Measurements from ENCODE around the gene NLRP13. TPM values are rescaled to one million over a fixed set of nuclear protein-coding genes. Genes with fewer than 3 reads are reported as not detected.

Gene NLRP13
- total RNA-seq, 1 experiment from 2014 or later, result not detected

- H3K36me3 ChIP-seq (replicated peaks; ENCODE audit: control insufficient read depth, insufficient read depth, low read length), result no peaks in the 10 kb centered on the region
- H3K27me3 ChIP-seq (ENCODE audit: control insufficient read depth, insufficient read depth, low read length), result no peaks in the 10 kb centered on the region
- no peak for DNase-seq
- no peak overlapping the region for H3K4me3 ChIP-seq (ENCODE audit: insufficient read depth, low read depth, low read length)
Observed at GRCh38 chr19:55858969-55859368, 73.2 kb downstream of the NLRP13 start.

GRCh38 chr19:55858401-55858800 is 73.7 kb downstream of the NLRP13 start:
- H3K27me3 ChIP-seq (ENCODE audit: control insufficient read depth, insufficient read depth, low read length), result no peaks in the 10 kb centered on the region
- H3K36me3 ChIP-seq (replicated peaks; ENCODE audit: control insufficient read depth, insufficient read depth, low read length), result no peaks in the 10 kb centered on the region
- DNase-seq, result no peak
- H3K4me3 ChIP-seq (ENCODE audit: insufficient read depth, low read depth, low read length), result no peak overlapping the region

- Histone ChIP-seq H3K4me3 (ENCODE audit: insufficient read depth, low read depth, low read length) (no peak overlapping the region), H3K36me3 (replicated peaks; ENCODE audit: control insufficient read depth, insufficient read depth, low read length) (no peaks in the 10 kb centered on the region), H3K27me3 (ENCODE audit: control insufficient read depth, insufficient read depth, low read length) (no peaks in the 10 kb centered on the region)
- no peak for DNase-seq
Observed at GRCh38 chr19:55857974-55858373, 74.2 kb downstream of the NLRP13 start.

GRCh38 chr19:55857149-55857548 is 75.0 kb downstream of the NLRP13 start:
- H3K27me3 ChIP-seq (ENCODE audit: control insufficient read depth, insufficient read depth, low read length), result no peaks in the 10 kb centered on the region
- no peak overlapping the region for H3K4me3 ChIP-seq (ENCODE audit: insufficient read depth, low read depth, low read length)
- no peak for DNase-seq

GRCh38 chr19:55855160-55855559 is 77.0 kb downstream of the NLRP13 start:
- Histone ChIP-seq H3K4me3 (ENCODE audit: insufficient read depth, low read depth, low read length) (no peak overlapping the region), H3K27me3 (ENCODE audit: control insufficient read depth, insufficient read depth, low read length) (no peaks in the 10 kb centered on the region), H3K36me3 (replicated peaks; ENCODE audit: control insufficient read depth, insufficient read depth, low read length) (no peaks in the 10 kb centered on the region)
- DNase-seq, result no peak

More at GRCh38 chr19:55857149-55857548, 75.0 kb downstream of the NLRP13 start:
- H3K36me3 ChIP-seq (replicated peaks; ENCODE audit: control insufficient read depth, insufficient read depth, low read length), result no peaks in the 10 kb centered on the region

Other genes with a start within 250 kb of the NLRP13 start
- not detected in 2 replicates for gene NLRP9, start 193.9 kb downstream of the NLRP13 start, total RNA-seq (2014; rRNA removed; shearing (Covaris generic))
- not detected in 2 replicates for gene RFPL4A, start 173.2 kb downstream of the NLRP13 start, total RNA-seq (2014; rRNA removed; shearing (Covaris generic))
- gene RFPL4AL1, start 163.2 kb downstream of the NLRP13 start, total RNA-seq (2014; rRNA removed; shearing (Covaris generic)), result not detected in 2 replicates
- not detected in 2 replicates for gene NLRP11, start 100.3 kb downstream of the NLRP13 start, total RNA-seq (2014; rRNA removed; shearing (Covaris generic))
- not detected in 2 replicates for gene NLRP4, start 95.8 kb downstream of the NLRP13 start, total RNA-seq (2014; rRNA removed; shearing (Covaris generic))
- not detected in 2 replicates for gene NLRP8, start 15.5 kb upstream of the NLRP13 start, total RNA-seq (2014; rRNA removed; shearing (Covaris generic))
- not detected in 2 replicates for gene NLRP5, start 54.4 kb upstream of the NLRP13 start, total RNA-seq (2014; rRNA removed; shearing (Covaris generic))
- 84.2 and 95.4 TPM in 2 replicates for gene ZNF787, start 189.0 kb upstream of the NLRP13 start, total RNA-seq (2014; rRNA removed; shearing (Covaris generic))
- 60.9 and 63.4 TPM in 2 replicates for gene ZNF444, start 209.0 kb upstream of the NLRP13 start, total RNA-seq (2014; rRNA removed; shearing (Covaris generic))
- gene GALP, start 243.7 kb upstream of the NLRP13 start, total RNA-seq (2014; rRNA removed; shearing (Covaris generic)), result not detected in 2 replicates

Data from H7 (cell line).